Lung (tissue), 12 donors: Measurements from ENCODE around the gene RASGRP1. TPM values are rescaled to one million over a fixed set of nuclear protein-coding genes. Genes with fewer than 3 reads are reported as not detected.

Experiments used
- ATAC-seq: fragments of 200-7000 bp; cut with Tn5 transposase; one replicate; pipeline ENCODE4 v1.9.1; 2020; ENCODE audit warnings: moderate number of reproducible peaks; ENCODE audit not compliant: insufficient read depth, low FRiP score
- DNase-seq, 3 donors: peaks; one replicate each; pipeline ENCODE4 v3.0.0-alpha.2; 2013 to 2017
- H3K27ac ChIP-seq, 2 donors: one replicate each; pipeline ENCODE4 v1.5.1; 2013; ENCODE audit warnings: mild to moderate bottlenecking in 2 of 2, moderate library complexity in 2 of 2, control low read depth in 1 of 2, inconsistent platforms in 1 of 2, low read depth in 1 of 2, low read length in 1 of 2
- H3K27me3 ChIP-seq, 3 donors: one replicate each; pipeline ENCODE4 v1.5.1; 2013; ENCODE audit warnings: low read length in 2 of 3; ENCODE audit not compliant: control insufficient read depth in 3 of 3, insufficient read depth in 3 of 3
- H3K36me3 ChIP-seq, 4 donors: one replicate each; pipeline ENCODE4 v1.5.1; 2013; ENCODE audit warnings: low read length in 4 of 4, mild to moderate bottlenecking in 1 of 4, moderate library complexity in 1 of 4; ENCODE audit not compliant: control insufficient read depth in 4 of 4, insufficient read depth in 4 of 4
- H3K4me1 ChIP-seq, 5 donors: one replicate each; pipeline ENCODE4 v1.5.1; 2013; ENCODE audit warnings: low read length in 5 of 5, mild to moderate bottlenecking in 2 of 5, moderate library complexity in 1 of 5; ENCODE audit not compliant: control insufficient read depth in 5 of 5, insufficient read depth in 5 of 5
- H3K4me3 ChIP-seq: one replicate; pipeline ENCODE4 v1.5.1; 2013; ENCODE audit warnings: mild to moderate bottlenecking, control low read depth, moderate library complexity
- H3K9ac ChIP-seq, 2 donors: one replicate each; pipeline ENCODE4 v1.5.1; 2013; ENCODE audit warnings: low read length in 2 of 2, control low read depth in 1 of 2; ENCODE audit not compliant: insufficient read depth in 1 of 2
- H3K9me3 ChIP-seq, 4 donors: one replicate each; pipeline ENCODE4 v1.5.1; 2013; ENCODE audit warnings: low read length in 3 of 4, mild to moderate bottlenecking in 1 of 4, moderate library complexity in 1 of 4; ENCODE audit not compliant: control insufficient read depth in 4 of 4, insufficient read depth in 3 of 4
- CTCF ChIP-seq: IDR thresholded peaks from 2 replicates; pipeline ENCODE4 v1.5.1; 2012; ENCODE audit warnings: mild to moderate bottlenecking; ENCODE audit errors: control extremely low read depth, extremely low read depth
- WGBS, 2 donors: extraction: QIAGEN DNeasy Blood & Tissue Kit; methylation state at CpG; one replicate each; pipeline ENCODE4 v1.1.7; 2013; 5-methylcytosine and 5-hydroxymethylcytosine counted together
- polyA plus RNA-seq, 2 donors: library from polyadenylated mRNA; stranded (reverse); fragments of 200-250 nt; gene quantifications; one replicate each; pipeline ENCODE4 v1.2.1, GENCODE V29; 2013
- total RNA-seq, 2 donors: library from RNA; depleted of rRNA in 1 of 2; stranded (reverse); fragments of >200 nt in 1 of 2; gene quantifications; one replicate each; pipeline ENCODE4 v1.2.1, GENCODE V29; 2014 to 2021
- donor health status: control.
- donor health status: control.
- donor health status: Bipolar disorder and iron deficiency.
- donor health status: healthy.
- donor health status: DM: yes; HTN: yes; CAD: no.

RASGRP1 gene
- total and polyA plus RNA-seq, 4 donors, result 0.81 to 7.5 (median 2.5) TPM

GRCh38 chr15:38496151-38496550 lies 68.5 kb downstream of the RASGRP1 start:
- no peaks in the 10 kb centered on the region for H3K36me3 ChIP-seq
- H3K9me3 ChIP-seq, result no peaks in the 10 kb centered on the region
- no peak overlapping the region for H3K27ac ChIP-seq
- H3K9ac ChIP-seq, result no peak overlapping the region
- TF ChIP-seq CTCF, result no peak
- H3K27me3 ChIP-seq, result no peaks in the 10 kb centered on the region
- no peak overlapping the region for H3K4me3 ChIP-seq
- DNase-seq (no peak), ATAC-seq (no peak)
- 88 to 100% methylated on average over 1 of the region's 1 CpG for WGBS, 2 donors
- H3K4me1 ChIP-seq, result no peaks in the 10 kb centered on the region

DNA sequence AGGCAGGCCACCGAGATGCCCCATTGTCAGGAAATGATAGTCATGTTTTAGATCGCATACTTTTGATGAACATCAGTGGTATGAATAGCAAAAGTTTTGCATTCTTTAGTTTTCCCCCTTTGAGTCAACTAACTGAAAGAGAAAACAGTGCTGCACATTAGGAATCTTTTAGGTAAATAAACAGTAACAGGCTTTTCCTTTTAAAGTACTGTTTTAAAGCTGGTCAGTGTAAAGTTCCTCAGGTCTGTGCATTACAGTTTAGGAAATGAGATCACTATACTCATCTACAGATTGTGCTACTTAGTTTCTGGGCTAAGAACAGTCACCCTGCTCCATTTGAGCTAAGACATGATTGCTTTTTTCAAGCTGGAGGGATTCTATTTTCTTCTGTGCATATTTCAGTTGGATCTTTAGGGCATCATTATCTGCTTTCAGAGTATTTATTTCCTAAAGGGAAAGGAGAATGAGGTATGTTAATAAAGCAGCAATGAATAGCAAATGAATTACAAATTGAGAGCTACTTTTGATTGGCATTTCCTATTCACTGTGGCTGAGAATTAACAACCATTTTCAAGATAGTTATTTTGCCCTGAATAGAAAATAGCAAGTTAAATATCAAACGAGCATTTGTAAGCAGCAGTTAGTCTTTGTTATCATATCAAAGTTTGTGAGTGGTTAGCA lies 74.2 kb downstream of the RASGRP1 start:
- TF ChIP-seq CTCF, result no peak
- DNase-seq (no peak), ATAC-seq (no peak)
- no peak overlapping the region for H3K9ac ChIP-seq
- WGBS, 2 donors, result 76 to 90% methylated on average over 3 of the region's 3 CpGs
- no peaks in the 10 kb centered on the region for H3K9me3 ChIP-seq
- no peaks in the 10 kb centered on the region for H3K27me3 ChIP-seq
- H3K27ac ChIP-seq, result no peak overlapping the region
- H3K4me1 ChIP-seq, result no peaks in the 10 kb centered on the region
- peaks cover 0 to 1% (median 0%) of the 10 kb centered on the region in 4 donors for H3K36me3 ChIP-seq
- no peak overlapping the region for H3K4me3 ChIP-seq

DNA sequence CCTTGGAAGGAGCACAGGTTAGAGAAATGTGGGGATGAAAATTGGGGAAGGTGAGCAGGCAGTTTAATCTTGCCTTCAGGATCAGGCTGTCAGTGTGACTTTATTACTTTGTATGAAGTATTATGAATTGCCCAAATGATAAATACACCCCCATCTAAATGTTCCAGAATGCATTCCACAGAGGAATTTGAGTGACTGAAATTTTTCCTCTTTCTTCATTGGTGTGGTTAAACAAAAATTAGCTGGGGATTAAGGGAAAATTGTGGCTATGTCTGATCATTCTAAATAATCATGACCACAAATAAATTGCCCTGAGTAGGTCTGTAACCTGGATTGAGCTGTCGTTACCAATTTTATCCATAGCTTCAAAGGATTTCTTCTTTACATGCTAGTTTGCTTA lies 77.2 kb downstream of the RASGRP1 start:
- Histone ChIP-seq H3K4me3 (no peak overlapping the region), H3K27ac (no peak overlapping the region)
- no peak for ATAC-seq

More for the DNA sequence above, 77.2 kb downstream of the RASGRP1 start:
- WGBS, 2 donors, result 97 to 98% methylated on average over 1 of the region's 1 CpG
- DNase-seq, result no peak
- H3K27me3 ChIP-seq, result no peaks in the 10 kb centered on the region
- no peaks in the 10 kb centered on the region for H3K9me3 ChIP-seq
- peaks cover 0 to 4% (median under 1%) of the 10 kb centered on the region in 4 donors for H3K36me3 ChIP-seq
- no peak overlapping the region for H3K9ac ChIP-seq
- no peaks in the 10 kb centered on the region for H3K4me1 ChIP-seq
- TF ChIP-seq CTCF, result no peak
